Urinary bladder (tissue), 4 donors: ENCODE measurements around the gene TSPAN14. TPM values are rescaled to one million over a fixed set of nuclear protein-coding genes. Genes with fewer than 3 reads are reported as not detected.
"Not testable (repeated sequence)": the region's sequence is repeated elsewhere in the genome, so short reads cannot be mapped to it uniquely, and the experiment has no call there.

Experiments
- DNase-seq: peaks from one replicate; pipeline ENCODE4 v3.0.0-alpha.2; 2015; ENCODE audit errors: extremely low spot score
- H3K27ac ChIP-seq: one replicate; pipeline ENCODE4 v1.5.1; 2013; ENCODE audit warnings: low read depth, mild to moderate bottlenecking, moderate library complexity
- H3K36me3 ChIP-seq: one replicate; pipeline ENCODE4 v1.6.1; 2013; ENCODE audit warnings: mild to moderate bottlenecking, moderate library complexity; ENCODE audit not compliant: insufficient read depth
- H3K4me1 ChIP-seq: one replicate; pipeline ENCODE4 v1.6.1; 2013; ENCODE audit warnings: mild to moderate bottlenecking, moderate library complexity; ENCODE audit not compliant: insufficient read depth
- H3K4me3 ChIP-seq: one replicate; pipeline ENCODE4 v1.5.1; 2013; ENCODE audit warnings: low read depth, low read length
- WGBS: extraction: QIAGEN DNeasy Blood & Tissue Kit; methylation state at CpG from one replicate; pipeline ENCODE4 v1.1.7; 2013; 5-methylcytosine and 5-hydroxymethylcytosine counted together
- polyA plus RNA-seq: library from polyadenylated mRNA; stranded (reverse); fragments of 200-250 nt; gene quantifications from one replicate; pipeline ENCODE4 v1.2.3, GENCODE V29; 2013
- total RNA-seq: library from RNA; depleted of rRNA; stranded (reverse); fragments of >200 nt; gene quantifications from one replicate; pipeline ENCODE4 v1.2.3, GENCODE V29; 2014
- donor health status: healthy with polysubstance abuse.
- donor health status: healthy.

TSPAN14 gene
- total and polyA plus RNA-seq, 2 donors, result 26.4 to 65.1 TPM

DNA sequence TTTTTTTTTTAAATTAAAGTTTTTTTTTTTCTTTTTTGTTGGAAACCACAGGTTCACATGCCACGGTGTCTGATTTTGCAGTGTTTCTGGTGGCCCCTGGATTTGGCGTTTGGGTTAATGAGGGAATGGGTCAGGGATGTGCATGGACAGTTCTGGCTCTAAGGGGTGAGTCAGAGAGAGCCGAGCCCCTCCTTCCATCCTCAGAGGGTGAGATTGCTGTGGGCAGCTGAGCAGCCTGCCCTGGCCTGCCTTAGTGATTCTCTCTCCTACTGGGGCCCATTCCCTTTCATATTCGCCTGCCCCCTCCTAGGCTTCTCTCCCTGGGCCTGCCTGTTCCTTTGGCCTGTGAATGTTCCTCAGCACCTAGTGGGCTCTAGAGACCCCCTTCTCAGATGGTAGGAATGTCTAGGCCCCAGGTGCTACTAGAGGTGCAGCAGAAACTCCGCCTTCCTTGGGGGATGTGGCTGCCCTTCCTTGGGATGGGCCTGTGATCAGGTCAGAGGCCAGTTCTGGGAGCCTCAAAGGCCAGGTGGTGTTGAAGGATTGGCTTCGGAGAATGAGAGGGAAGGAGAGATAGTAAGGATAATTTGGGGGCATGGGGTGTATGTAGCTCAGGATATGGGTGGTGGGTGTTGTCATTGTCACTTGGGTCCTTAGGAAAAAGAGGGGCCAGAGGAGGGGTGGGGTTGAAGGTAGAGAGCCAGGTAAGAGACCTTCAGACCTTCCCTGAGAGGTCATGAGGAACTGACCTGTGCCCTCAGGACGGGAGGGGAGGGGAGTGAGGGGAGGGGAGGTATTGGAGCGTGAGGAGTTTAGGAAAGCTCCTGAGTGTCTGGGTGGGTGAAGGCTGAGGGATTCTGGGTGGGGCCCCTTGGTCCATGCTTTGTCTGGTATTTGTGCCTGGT, 19.8 kb downstream of the TSPAN14 start:
- DNase-seq, result no peak
- 82% methylated on average over 8 of the region's 8 CpGs for WGBS
- Histone ChIP-seq H3K36me3 (peaks cover 1% of the 10 kb centered on the region), H3K4me3 (no peak overlapping the region), H3K4me1 (peaks cover 4% of the 10 kb centered on the region), H3K27ac (peak overlapping the region; percentile 53)

DNA sequence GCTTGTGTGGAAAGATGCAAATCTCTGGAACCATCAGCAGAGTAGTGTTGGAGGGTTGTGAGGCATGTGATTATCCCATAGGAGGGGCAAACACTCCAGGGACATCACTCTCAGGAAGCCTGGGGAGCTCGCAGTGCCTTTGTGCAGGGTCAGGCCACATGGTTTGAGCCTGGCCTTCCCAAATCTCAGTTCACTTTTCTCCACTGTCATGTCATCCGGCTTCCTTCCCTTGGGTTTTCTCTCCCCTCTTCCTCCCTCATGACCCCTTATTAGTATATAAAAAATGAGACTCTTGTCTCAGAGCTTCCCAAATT, 20.4 kb downstream of the TSPAN14 start:
- WGBS, result 72% methylated on average over 2 of the region's 2 CpGs
- Histone ChIP-seq H3K27ac (peak overlapping the region; percentile 3), H3K4me3 (no peak overlapping the region), H3K36me3 (peaks cover 1% of the 10 kb centered on the region), H3K4me1 (peaks cover 4% of the 10 kb centered on the region)
- no peak for DNase-seq

DNA sequence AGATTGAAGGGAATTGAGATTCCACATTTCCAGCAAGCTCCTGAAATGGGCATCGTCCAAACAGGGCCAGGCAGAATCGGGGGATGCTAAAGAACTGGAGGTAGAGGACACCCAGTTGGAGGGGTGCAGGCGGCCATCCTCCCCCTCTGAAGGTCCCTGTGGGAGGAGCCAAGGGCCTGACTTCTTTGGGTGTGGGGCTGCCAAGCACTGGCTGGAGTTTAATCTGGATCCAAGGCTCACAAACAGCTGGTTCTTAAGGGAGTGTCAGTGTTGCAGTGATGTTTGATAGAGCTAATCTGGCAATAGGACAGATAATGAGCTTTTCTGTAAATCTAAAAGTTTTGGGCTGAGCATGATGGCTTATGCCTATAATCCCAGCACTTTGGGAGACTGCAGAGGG, 20.8 kb downstream of the TSPAN14 start:
- H3K4me1 ChIP-seq, result peaks cover 4% of the 10 kb centered on the region
- H3K4me3 ChIP-seq, result no peak overlapping the region
- 64% methylated on average over 3 of the region's 3 CpGs for WGBS
- DNase-seq, result no peak
- peak overlapping the region; percentile 3 for H3K27ac ChIP-seq
- peaks cover 1% of the 10 kb centered on the region for H3K36me3 ChIP-seq

GRCh38 chr10:80475641-80476040, 21.5 kb downstream of the TSPAN14 start:
- H3K4me3 ChIP-seq, H3K27ac ChIP-seq, H3K4me1 ChIP-seq, H3K36me3 ChIP-seq, DNase-seq: not testable (repeated sequence)
- WGBS, result 96% methylated on average over 7 of the region's 7 CpGs

- Histone ChIP-seq H3K4me1 (peaks cover 2% of the 10 kb centered on the region), H3K27ac (no peak overlapping the region), H3K36me3 (peaks cover 1% of the 10 kb centered on the region), H3K4me3 (no peak overlapping the region)
- DNase-seq, result no peak
- WGBS, result 100% methylated on average over 1 of the region's 1 CpG
Measured at GRCh38 chr10:80476685-80477084, 22.6 kb downstream of the TSPAN14 start.

GRCh38 chr10:80477813-80478212, 23.7 kb downstream of the TSPAN14 start:
- H3K4me1 ChIP-seq, result peaks cover 1% of the 10 kb centered on the region
- no peak overlapping the region for H3K4me3 ChIP-seq
- 82% methylated on average over 2 of the region's 2 CpGs for WGBS
- no peak overlapping the region for H3K27ac ChIP-seq
- peaks cover 1% of the 10 kb centered on the region for H3K36me3 ChIP-seq
- DNase-seq, result no peak

GRCh38 chr10:80480373-80480772, 26.3 kb downstream of the TSPAN14 start:
- WGBS, result 94% methylated on average over 6 of the region's 6 CpGs
- not testable (repeated sequence) for H3K4me3 ChIP-seq, H3K36me3 ChIP-seq, H3K27ac ChIP-seq, H3K4me1 ChIP-seq, DNase-seq

DNA sequence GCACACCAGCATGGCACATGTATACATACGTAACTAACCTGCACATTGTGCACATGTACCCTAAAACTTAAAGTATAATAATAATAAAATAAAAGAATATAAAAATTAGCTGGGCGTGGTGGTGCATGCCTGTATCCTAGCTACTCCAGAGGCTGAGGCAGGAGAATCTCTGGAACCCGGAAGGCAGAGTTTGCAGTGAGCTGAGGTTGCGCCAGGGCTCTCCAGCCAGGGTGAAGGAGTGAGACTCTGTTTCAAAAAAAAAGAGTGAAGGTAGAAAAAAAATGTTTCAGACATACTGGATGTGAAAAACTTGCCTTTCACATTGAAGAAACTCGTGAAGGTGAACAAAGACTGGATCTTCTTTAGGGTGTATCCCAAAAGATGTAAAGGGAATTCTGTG, 26.7 kb downstream of the TSPAN14 start:
- Histone ChIP-seq H3K27ac (no peak overlapping the region), H3K36me3 (peaks cover 1% of the 10 kb centered on the region), H3K4me3 (no peak overlapping the region), H3K4me1 (no peaks in the 10 kb centered on the region)
- 96% methylated on average over 5 of the region's 5 CpGs for WGBS
- no peak for DNase-seq

- Histone ChIP-seq H3K27ac (no peak overlapping the region), H3K4me3 (no peak overlapping the region), H3K36me3 (no peaks in the 10 kb centered on the region), H3K4me1 (no peaks in the 10 kb centered on the region)
- no peak for DNase-seq
- 76% methylated on average over 6 of the region's 6 CpGs for WGBS
Measured at GRCh38 chr10:80484243-80484642, 30.1 kb downstream of the TSPAN14 start.

DNA sequence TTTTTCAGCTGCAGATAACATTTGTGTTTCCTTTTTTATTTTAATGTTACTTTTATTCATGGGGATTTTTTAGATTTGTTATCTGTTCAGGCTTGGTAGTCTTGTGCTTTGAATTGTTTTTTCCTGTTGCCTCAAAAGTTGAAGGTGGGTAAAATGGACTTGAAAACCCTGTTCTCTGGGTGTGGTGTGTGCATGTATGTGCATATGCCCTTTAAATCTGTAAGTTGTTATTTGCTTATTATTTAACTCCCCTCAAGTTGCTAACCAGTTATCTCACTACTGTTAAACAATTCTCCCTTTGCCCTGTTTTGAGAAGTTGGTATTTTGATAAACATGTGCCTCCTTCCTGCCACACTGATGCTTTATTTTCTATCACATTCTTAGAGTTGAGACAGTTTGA, 30.6 kb downstream of the TSPAN14 start:
- H3K4me1 ChIP-seq, result no peaks in the 10 kb centered on the region
- H3K27ac ChIP-seq, result no peak overlapping the region
- no peak overlapping the region for H3K4me3 ChIP-seq

GRCh38 chr10:80485076-80485945, 31.2 kb downstream of the TSPAN14 start:
- WGBS, result 81% methylated on average over 10 of the region's 10 CpGs
- no peaks in the 10 kb centered on the region for H3K4me1 ChIP-seq
- no peak for DNase-seq
- no peak overlapping the region for H3K4me3 ChIP-seq
- H3K27ac ChIP-seq, result no peak overlapping the region
- H3K36me3 ChIP-seq, result peaks cover 3% of the 10 kb centered on the region

More for the DNA sequence above, 30.6 kb downstream of the TSPAN14 start:
- no peak for DNase-seq
- peaks cover 2% of the 10 kb centered on the region for H3K36me3 ChIP-seq

GRCh38 chr10:80485946-80486764, 32.0 kb downstream of the TSPAN14 start:
- whole genome bisulfite sequencing, result 72% methylated on average over 17 of the region's 17 CpGs
- no peaks in the 10 kb centered on the region for H3K4me1 ChIP-seq

DNA sequence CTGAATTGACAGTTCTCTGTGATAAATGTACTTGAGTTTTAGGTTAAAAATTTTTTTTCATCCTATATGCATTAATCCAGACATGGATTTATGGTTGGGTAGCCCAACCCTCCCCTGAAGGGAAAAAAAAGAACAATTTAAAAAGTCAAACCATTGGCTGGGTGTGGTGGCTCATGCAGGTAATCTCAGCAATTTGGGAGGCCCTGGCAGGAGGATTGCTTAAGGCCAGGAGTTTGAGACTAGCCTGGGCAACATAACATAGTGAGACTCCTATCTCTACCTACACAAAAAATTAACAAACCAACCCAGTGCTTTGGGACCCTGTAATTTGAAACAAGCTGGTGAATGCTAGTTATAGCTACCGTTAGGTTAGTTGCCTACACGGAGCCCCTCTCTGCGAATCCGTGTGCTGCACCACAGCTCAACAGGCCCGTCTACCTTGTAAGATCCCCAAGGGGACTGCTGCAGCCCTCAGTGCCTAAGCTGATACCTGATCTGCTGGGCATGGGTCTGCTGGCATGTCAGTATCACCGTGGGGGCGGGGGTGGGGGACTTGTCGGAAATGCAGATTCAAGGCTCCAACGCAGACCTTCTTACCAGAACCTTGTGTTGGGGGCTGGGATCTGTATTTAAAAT, 32.8 kb downstream of the TSPAN14 start:
- no peak overlapping the region for H3K4me3 ChIP-seq
- no peak overlapping the region for H3K27ac ChIP-seq

More at GRCh38 chr10:80485946-80486764, 32.0 kb downstream of the TSPAN14 start:
- no peak overlapping the region for H3K27ac ChIP-seq
- no peak for DNase-seq
- no peak overlapping the region for H3K4me3 ChIP-seq
- H3K36me3 ChIP-seq, result peaks cover 3% of the 10 kb centered on the region

More for the DNA sequence above, 32.8 kb downstream of the TSPAN14 start:
- Histone ChIP-seq H3K36me3 (peaks cover 3% of the 10 kb centered on the region), H3K4me1 (no peaks in the 10 kb centered on the region)
- 90% methylated on average over 9 of the region's 9 CpGs for WGBS
- no peak for DNase-seq
